K562 (cell line): ENCODE measurements around the gene TIGD7. TPM values are rescaled to one million over a fixed set of nuclear protein-coding genes. Genes with fewer than 3 reads are reported as not detected.

Experiments
- CLOCK ChIP-seq: fragments of 250-450 bp; sonication (Bioruptor Pico); IDR thresholded peaks from 2 replicates; pipeline ENCODE4 v1.4.0; 2020; ENCODE audit warnings: mild to moderate bottlenecking, moderate library complexity, borderline replicate concordance
- DPF2 ChIP-seq: fragments of 450-650 bp; IDR thresholded peaks from 2 replicates; pipeline ENCODE4 v1.6.1; 2016
- NCOA6 ChIP-seq: fragments of 450-650 bp; IDR thresholded peaks from 2 replicates; pipeline ENCODE4 v1.6.1; 2017; ENCODE audit warnings: mild to moderate bottlenecking
- NFIX ChIP-seq: fragments of 250-450 bp; sonication (Bioruptor Pico); IDR thresholded peaks from 2 replicates; pipeline ENCODE4 v1.4.0; 2020; ENCODE audit warnings: low read depth, mild to moderate bottlenecking, moderate library complexity
- PKNOX1 ChIP-seq: fragments of 450-650 bp; IDR thresholded peaks from 2 replicates; pipeline ENCODE4 v1.6.1; 2016
- POLR2A ChIP-seq: fragments of 450-650 bp; conservative IDR thresholded peaks from 2 replicates; pipeline ENCODE4 v1.6.1; 2016
- SMARCE1 ChIP-seq: fragments of 450-650 bp; IDR thresholded peaks from 2 replicates; pipeline ENCODE4 v1.7.1; 2016; ENCODE audit warnings: mild to moderate bottlenecking
- TFAM ChIP-seq: fragments of 250-450 bp; sonication (Bioruptor Pico); conservative IDR thresholded peaks from 2 replicates; pipeline ENCODE4 v1.5.0; 2021; ENCODE audit warnings: mild to moderate bottlenecking, moderate library complexity
- TRIM24 ChIP-seq, 2 experiments: fragments of 450-650 bp; IDR thresholded peaks; 2 replicates each; pipeline ENCODE4 v1.6.1; 2016
- ZBTB43 ChIP-seq: sonication (generic); formaldehyde crosslinking; IDR thresholded peaks from 2 replicates; pipeline ENCODE4 v1.8.0; 2023; ENCODE audit warnings: mild to moderate bottlenecking, missing genetic modification reagents
- ZBTB49 ChIP-seq: sonication (generic); formaldehyde crosslinking; IDR thresholded peaks from 2 replicates; pipeline ENCODE4 v1.8.0; 2022; ENCODE audit warnings: missing genetic modification reagents, mild to moderate bottlenecking, borderline replicate concordance
- ZC3H8 ChIP-seq: fragments of 450-650 bp; IDR thresholded peaks from 2 replicates; pipeline ENCODE4 v1.6.1; 2017
- ZNF609 ChIP-seq: sonication (generic); formaldehyde crosslinking; IDR thresholded peaks from 2 replicates; pipeline ENCODE4 v1.8.1; 2023; ENCODE audit warnings: missing genetic modification reagents, mild to moderate bottlenecking, borderline replicate concordance
- polyA plus RNA-seq, 8 experiments: library from polyadenylated mRNA; depleted of rRNA in 4 of 8; stranded (reverse) in 5 of 8; unstranded in 3 of 8; fragments of >200 nt; fragmentation: Nextera tagmentation in 2 of 8; fragmentation: Illumina TruSeq in 1 of 8; extraction: Ambion mirVana in 2 of 8; extraction: Trizol in 1 of 8; gene quantifications; 2 replicates each; pipeline versions ENCODE4 v1.2.1 to v1.2.3, GENCODE V29; 2011 to 2014; ENCODE audit warnings: inconsistent platforms in 1 of 8, missing spikeins in 1 of 8
- total RNA-seq, 7 experiments: library from RNA; depleted of rRNA in 6 of 7; stranded (reverse); fragments of >200 nt in 6 of 7; fragmentation: Illumina TruSeq in 2 of 7; extraction: Trizol in 2 of 7; gene quantifications; 2 replicates each; pipeline versions ENCODE4 v1.2.1 to v1.2.3, GENCODE V29; 2011 to 2021; ENCODE audit warnings: low replicate concordance in 1 of 7

Gene TIGD7
- total and polyA plus RNA-seq, 9 of the 15 experiments (the other 6 are each of a cell fraction or from before 2014, with no cell fraction given), result 0.84 to 10.7 (median 6.7) TPM

- TF ChIP-seq PKNOX1 (peak; percentile 13; the same call in 1 of the 2 replicates), NCOA6 (no peak; the same call in 1 of the 2 replicates), TFAM (CRISPR knock-in tag) (no peak), TRIM24 (IDR thresholded peaks at IDR 0.05) (0 out of 4 replicates have a peak, but pooled peaks of 1 of the 2 experiments have one; percentile 17), DPF2 (no peak), ZBTB49 (no peak), ZC3H8 (no peak), POLR2A (peak; percentile 95), CLOCK (CRISPR knock-in tag) (no peak), NFIX (CRISPR knock-in tag) (no peak), SMARCE1 (no peak), ZBTB43 (CRISPR knock-in tag) (no peak), ZNF609 (CRISPR knock-in tag) (peak; percentile 12; the same call in 1 of the 2 replicates)
Observed at GRCh38 chr16:3305109-3306068, at the start of gene TIGD7, which contains the start of gene ZNF75A (continued).
